Activated CD8-positive, alpha-beta T cell treated with anti-CD3 and anti-CD28 coated beads for 36 hours (primary cell): ENCODE measurements around the gene MUC6. TPM values are rescaled to one million over a fixed set of nuclear protein-coding genes. Genes with fewer than 3 reads are reported as not detected.
A peak's percentile ranks its signal among the peaks of the same experiment; 100 is the strongest.
"Not testable (repeated sequence)": the region's sequence is repeated elsewhere in the genome, so short reads cannot be mapped to it uniquely, and the experiment has no call there.

Experiments used
- ATAC-seq: fragments of 200-7000 bp; cut with Tn5 transposase; one replicate; pipeline ENCODE4 v1.10.0; 2021; ENCODE audit warnings: mild to moderate bottlenecking, moderate library complexity
- CTCF ChIA-PET: fragments of 350-600 bp; sonication (Branson Sonifier 250); formaldehyde crosslinking; loops from one replicate; lab custom pipeline; 2021; ENCODE audit warnings: antibody characterized with exemption; lab: Charles Lee
- POLR2A ChIA-PET: fragments of 350-600 bp; sonication (Branson Sonifier 250); formaldehyde crosslinking; loops from one replicate; lab custom pipeline; 2021; ENCODE audit warnings: antibody characterized with exemption; lab: Charles Lee
- DNase-seq: peaks from one replicate; pipeline ENCODE4 v3.0.0-alpha.2; 2020
- H3K27ac Mint-ChIP-seq: one replicate; pipeline ENCODE4 v1.8.0; 2021; ENCODE audit warnings: mild to moderate bottlenecking, mixed read lengths
- H3K27me3 Mint-ChIP-seq: one replicate; pipeline ENCODE4 v1.8.0; 2021; ENCODE audit warnings: mixed read lengths
- H3K36me3 Mint-ChIP-seq: one replicate; pipeline ENCODE4 v1.8.0; 2021; ENCODE audit warnings: low read depth, mixed read lengths
- H3K4me1 Mint-ChIP-seq: one replicate; pipeline ENCODE4 v1.8.0; 2021; ENCODE audit warnings: low read depth, mixed read lengths
- H3K4me3 Mint-ChIP-seq: one replicate; pipeline ENCODE4 v1.8.0; 2021; ENCODE audit warnings: mild to moderate bottlenecking, moderate library complexity, mixed read lengths
- H3K9me3 Mint-ChIP-seq: one replicate; pipeline ENCODE4 v1.8.0; 2021; ENCODE audit warnings: mixed read lengths
- intact Hi-C: fragments of 100-400 bp; cut with micrococcal nuclease; formaldehyde crosslinking; loops from one replicate; pipeline ENCODE4 v1.10.0; 2022
- total RNA-seq, 2 experiments: library from RNA; stranded (reverse); gene quantifications; one replicate each; pipeline ENCODE4 v1.2.3, GENCODE V29; 2021
- TF ChIP-seq, protein P1 (sequence below): fragments of 200-600 bp; IDR thresholded peaks from one replicate; pipeline ENCODE4 v1.8.0; 2022; ENCODE audit warnings: antibody characterized with exemption, mild to moderate bottlenecking

MUC6 gene
- total RNA-seq, 2 experiments from 2014 or later, result not detected

GRCh38 chr11:1020211-1020905 is 16.2 kb downstream of the MUC6 start:
- ChIA-PET CTCF (no interaction called here), POLR2A (no interaction called here)
- H3K36me3 Mint-ChIP-seq, result no peaks in the 10 kb centered on the region
- H3K4me1 Mint-ChIP-seq, result peaks cover 20% of the 10 kb centered on the region
- ATAC-seq (no peak), DNase-seq (no peak)
- H3K4me3 Mint-ChIP-seq, result no peak overlapping the region
- TF ChIP-seq, protein P1, sequence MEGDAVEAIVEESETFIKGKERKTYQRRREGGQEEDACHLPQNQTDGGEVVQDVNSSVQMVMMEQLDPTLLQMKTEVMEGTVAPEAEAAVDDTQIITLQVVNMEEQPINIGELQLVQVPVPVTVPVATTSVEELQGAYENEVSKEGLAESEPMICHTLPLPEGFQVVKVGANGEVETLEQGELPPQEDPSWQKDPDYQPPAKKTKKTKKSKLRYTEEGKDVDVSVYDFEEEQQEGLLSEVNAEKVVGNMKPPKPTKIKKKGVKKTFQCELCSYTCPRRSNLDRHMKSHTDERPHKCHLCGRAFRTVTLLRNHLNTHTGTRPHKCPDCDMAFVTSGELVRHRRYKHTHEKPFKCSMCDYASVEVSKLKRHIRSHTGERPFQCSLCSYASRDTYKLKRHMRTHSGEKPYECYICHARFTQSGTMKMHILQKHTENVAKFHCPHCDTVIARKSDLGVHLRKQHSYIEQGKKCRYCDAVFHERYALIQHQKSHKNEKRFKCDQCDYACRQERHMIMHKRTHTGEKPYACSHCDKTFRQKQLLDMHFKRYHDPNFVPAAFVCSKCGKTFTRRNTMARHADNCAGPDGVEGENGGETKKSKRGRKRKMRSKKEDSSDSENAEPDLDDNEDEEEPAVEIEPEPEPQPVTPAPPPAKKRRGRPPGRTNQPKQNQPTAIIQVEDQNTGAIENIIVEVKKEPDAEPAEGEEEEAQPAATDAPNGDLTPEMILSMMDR, result no peak
- no peak overlapping the region for H3K27ac Mint-ChIP-seq
- intact Hi-C loops, result no loop called here
- H3K27me3 Mint-ChIP-seq, result no peaks in the 10 kb centered on the region
- H3K9me3 Mint-ChIP-seq, result peaks cover 2% of the 10 kb centered on the region

- ChIA-PET POLR2A (no interaction called here), CTCF (no interaction called here)
- no peaks in the 10 kb centered on the region for H3K36me3 Mint-ChIP-seq
- no peaks in the 10 kb centered on the region for H3K27me3 Mint-ChIP-seq
- TF ChIP-seq, protein P1, result no peak
- H3K9me3 Mint-ChIP-seq, result peaks cover 2% of the 10 kb centered on the region
- no peak overlapping the region for H3K4me3 Mint-ChIP-seq
- H3K4me1 Mint-ChIP-seq, result peaks cover 20% of the 10 kb centered on the region
- no peak for ATAC-seq
- no peak for DNase-seq
- intact Hi-C loops, result no loop called here
- H3K27ac Mint-ChIP-seq, result no peak overlapping the region
Measured at GRCh38 chr11:1019321-1019910, 17.1 kb downstream of the MUC6 start.

DNA sequence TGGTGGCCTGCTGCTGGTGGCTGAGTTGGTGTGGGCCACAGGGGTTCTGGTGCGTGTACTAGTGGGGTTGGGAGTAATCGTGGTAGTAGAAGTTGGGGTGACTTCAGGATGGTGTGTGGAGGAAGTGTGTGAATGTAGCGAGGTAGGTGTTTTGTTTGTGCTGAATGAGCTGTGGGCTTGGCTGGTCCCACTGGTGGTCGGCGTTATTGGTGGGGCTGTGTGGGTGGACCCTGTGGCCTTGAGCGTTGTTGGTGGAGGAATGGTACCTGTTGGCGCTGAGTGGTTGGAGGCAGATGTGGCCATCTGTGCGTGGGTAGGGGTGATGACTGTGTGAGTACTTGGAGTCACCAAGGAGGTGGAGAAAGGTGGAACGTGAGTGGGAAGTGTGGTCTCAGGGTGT is 18.4 kb downstream of the MUC6 start:
- H3K27me3 Mint-ChIP-seq, result no peaks in the 10 kb centered on the region
- no peaks in the 10 kb centered on the region for H3K36me3 Mint-ChIP-seq
- peaks cover 20% of the 10 kb centered on the region for H3K4me1 Mint-ChIP-seq
- H3K9me3 Mint-ChIP-seq, result peaks cover 2% of the 10 kb centered on the region
- POLR2A ChIA-PET, result no interaction called here
- no peak for ATAC-seq
- no peak for DNase-seq
- CTCF ChIA-PET, result no interaction called here
- TF ChIP-seq, protein P1, result no peak
- H3K4me3 Mint-ChIP-seq, result no peak overlapping the region
- no peak overlapping the region for H3K27ac Mint-ChIP-seq
- intact Hi-C loops, result no loop called here

DNA sequence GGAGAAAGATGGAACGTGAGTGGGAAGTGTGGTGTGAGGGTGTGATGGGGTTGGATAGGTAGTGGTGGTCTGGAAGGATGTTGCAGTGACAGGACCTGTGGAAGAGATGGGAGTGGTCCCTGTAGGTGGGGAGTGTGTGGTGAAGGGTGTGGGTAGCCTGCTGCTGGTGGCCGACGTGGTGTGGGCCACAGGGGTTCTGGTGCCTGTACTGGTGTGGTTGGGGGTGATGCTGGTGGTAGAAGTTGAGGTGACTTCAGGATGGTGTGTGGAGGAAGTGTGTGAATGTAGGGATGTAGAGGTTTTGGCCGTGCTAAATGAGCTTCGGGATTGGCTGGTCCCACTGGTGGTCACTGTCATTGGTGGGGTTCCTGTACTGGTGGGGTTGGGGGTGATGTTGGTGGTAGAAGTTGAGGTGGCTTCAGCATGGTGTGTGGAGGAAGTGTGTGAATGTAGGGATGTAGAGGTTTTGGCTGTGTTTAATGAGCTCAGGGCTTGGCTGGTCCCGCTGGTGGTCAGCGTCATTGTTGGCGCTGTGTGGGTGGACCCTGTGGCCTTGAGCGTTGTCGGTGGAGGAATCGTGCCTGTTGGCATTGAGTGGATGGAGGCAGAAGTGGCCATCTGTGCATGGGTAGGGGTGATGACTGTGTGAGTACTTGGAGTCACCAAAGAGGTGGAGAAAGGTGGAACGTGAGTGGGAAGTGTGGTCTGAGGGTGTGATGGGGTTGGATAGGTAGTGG is 19.1 kb downstream of the MUC6 start:
- Mint-ChIP-seq H3K36me3 (no peaks in the 10 kb centered on the region), H3K4me3 (no peak overlapping the region), H3K27me3 (no peaks in the 10 kb centered on the region), H3K9me3 (peaks cover 2% of the 10 kb centered on the region), H3K4me1 (peaks cover 20% of the 10 kb centered on the region), H3K27ac (no peak overlapping the region)
- intact Hi-C loops, result no loop called here
- peak; percentile 28 for ATAC-seq
- CTCF ChIA-PET, result no interaction called here
- DNase-seq, result peak; percentile 13
- TF ChIP-seq, protein P1, result no peak
- POLR2A ChIA-PET, result interaction anchor here (0.6 kb wide), 1 partner anchor 10 kb away, joined by 3 read pairs; no protein-coding TSS in a partner anchor

GRCh38 chr11:1016610-1017126 is 19.9 kb downstream of the MUC6 start:
- DNase-seq, ATAC-seq, H3K4me3 Mint-ChIP-seq, POLR2A ChIA-PET, intact Hi-C loops, CTCF ChIA-PET, H3K36me3 Mint-ChIP-seq, H3K27ac Mint-ChIP-seq, H3K9me3 Mint-ChIP-seq, H3K27me3 Mint-ChIP-seq: not testable (repeated sequence)
- peaks cover 20% of the 10 kb centered on the region for H3K4me1 Mint-ChIP-seq
